Suprapubic skin (tissue), 4 donors: ENCODE measurements around the gene PRSS36.

ENCODE experiments used
- CTCF ChIP-seq, 2 donors: fragments of 200-600 bp in 1 of 2; fragments of 450-650 bp in 1 of 2; sonication (generic) in 1 of 2; IDR thresholded peaks; one replicate each; pipeline ENCODE4 v1.5.1; 2016 to 2019; ENCODE audit warnings: antibody characterized with exemption in 2 of 2, mild to moderate bottlenecking in 1 of 2, moderate library complexity in 1 of 2
- EP300 ChIP-seq: sonication (generic); formaldehyde crosslinking; IDR thresholded peaks from one replicate; pipeline ENCODE4 v1.6.1; 2017; ENCODE audit warnings: antibody characterized with exemption
- POLR2A ChIP-seq, 2 donors: fragments of 450-650 bp; IDR thresholded peaks; one replicate each; pipeline ENCODE4 v1.6.1; 2017; ENCODE audit warnings: antibody characterized with exemption in 2 of 2, mild to moderate bottlenecking in 2 of 2, moderate library complexity in 2 of 2
- POLR2AphosphoS5 ChIP-seq, 3 donors: sonication (generic); formaldehyde crosslinking; IDR thresholded peaks; one replicate each; pipeline ENCODE4 v1.6.1; 2017; ENCODE audit warnings: antibody characterized with exemption in 3 of 3

- TF ChIP-seq CTCF (IDR thresholded peaks at IDR 0.05) (no peak), POLR2AphosphoS5 (IDR thresholded peaks at IDR 0.05) (no peak), EP300 (no peak), POLR2A (IDR thresholded peaks at IDR 0.05) (no peak)
Measured at GRCh38 chr16:31149332-31149731, 534 bp downstream of the PRSS36 start.
